Measurements from ENCODE around the gene C20orf141.
"Not testable (repeated sequence)": the region's sequence is repeated elsewhere in the genome, so short reads cannot be mapped to it uniquely, and the experiment has no call there.

The C20orf141 gene, protein sequence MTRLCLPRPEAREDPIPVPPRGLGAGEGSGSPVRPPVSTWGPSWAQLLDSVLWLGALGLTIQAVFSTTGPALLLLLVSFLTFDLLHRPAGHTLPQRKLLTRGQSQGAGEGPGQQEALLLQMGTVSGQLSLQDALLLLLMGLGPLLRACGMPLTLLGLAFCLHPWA
- 0 reads per million in 2 donors for total RNA-seq

DNA sequence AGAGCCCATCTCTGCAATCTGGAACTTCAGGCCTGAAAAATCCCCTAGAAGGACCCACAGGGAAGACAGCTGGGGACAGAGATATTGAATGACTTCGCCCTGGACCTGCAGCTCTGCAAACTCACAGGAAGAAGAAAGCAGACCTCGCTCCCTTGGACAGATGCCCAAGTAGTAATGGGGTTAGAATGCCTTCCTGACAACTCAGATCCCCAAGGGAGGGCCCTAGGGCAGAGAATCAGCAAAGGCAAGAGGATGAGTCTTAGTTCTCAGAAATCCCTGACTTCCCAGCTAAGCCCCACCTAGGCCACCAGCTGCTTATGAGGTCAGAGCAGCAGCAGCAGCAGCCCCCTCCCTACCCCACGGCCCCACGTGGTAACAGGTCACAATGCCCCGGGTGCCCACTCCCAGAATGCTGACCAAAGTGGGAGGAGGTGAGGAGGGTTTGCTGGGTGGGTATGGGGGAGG lies at the start of gene C20orf141:
TSS of gene C20orf141 (plus strand) at position 401 of the 465 bp plus-strand sequence. CDS start 198 bp downstream, outside the sequence.
- no peak for DNase-seq

DNA sequence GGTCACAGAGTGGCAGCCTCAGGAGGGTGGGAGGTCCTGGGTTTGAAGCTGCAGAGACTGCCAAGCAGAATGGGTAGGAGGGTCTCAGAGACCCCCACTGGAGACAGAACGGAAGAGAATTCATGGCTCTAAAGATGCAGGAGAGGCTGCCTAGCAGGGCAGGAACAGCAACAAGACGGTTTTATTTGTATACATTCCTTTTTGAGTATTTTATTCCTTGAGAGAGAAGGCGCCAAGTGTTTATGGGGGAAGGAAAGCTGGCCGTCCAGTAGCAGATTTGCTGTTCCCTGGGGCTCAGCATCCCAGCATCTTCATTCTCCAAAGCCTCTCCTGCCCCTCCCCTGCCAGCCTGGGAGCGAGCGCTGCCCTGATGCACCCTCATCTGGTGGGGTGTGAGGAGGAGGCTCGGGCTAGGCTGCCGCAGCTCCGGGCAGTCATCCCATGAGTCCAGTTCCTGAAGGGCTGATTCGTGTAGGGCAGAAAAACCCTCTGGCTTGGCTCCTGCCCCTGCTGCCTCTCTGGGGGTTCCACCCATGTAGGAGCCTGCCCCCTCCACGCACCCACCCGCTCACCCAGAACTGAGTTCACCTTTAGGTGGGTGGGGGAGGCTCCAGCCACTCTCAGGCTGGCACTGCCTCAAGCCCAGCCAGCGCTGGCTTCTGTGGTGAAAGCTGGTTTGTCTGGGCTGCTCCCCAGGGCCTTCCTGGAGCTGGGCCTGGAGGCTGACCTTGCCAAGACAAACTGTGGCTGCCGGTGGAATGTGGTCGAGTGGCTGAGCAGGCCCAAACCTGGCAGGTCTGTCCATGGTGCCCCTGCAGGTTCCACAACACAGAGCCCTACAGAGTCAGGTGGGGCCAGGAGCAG lies 46.8 kb upstream of the C20orf141 start:
- DNase-seq = no peak

DNA sequence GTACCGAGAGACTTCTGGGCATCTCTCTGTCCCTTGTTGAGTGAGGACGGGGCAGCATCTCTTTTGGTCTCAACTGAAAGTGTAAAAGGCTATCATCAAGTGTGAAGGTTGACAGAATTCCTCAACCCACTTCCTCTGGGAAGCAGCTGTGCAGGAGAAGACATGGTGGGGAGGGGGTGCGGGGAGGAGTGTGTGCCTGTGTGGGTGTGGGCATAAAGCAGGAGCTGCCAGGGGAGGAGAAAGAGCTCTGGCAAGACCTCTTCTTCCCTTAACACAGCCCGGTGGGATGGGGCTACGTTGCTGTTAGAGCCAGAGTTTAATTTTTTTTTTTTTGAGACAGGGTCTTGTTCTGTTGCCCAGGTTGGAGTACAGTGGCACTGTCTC lies 46.2 kb upstream of the C20orf141 start:
- DNase-seq = no peak

DNA sequence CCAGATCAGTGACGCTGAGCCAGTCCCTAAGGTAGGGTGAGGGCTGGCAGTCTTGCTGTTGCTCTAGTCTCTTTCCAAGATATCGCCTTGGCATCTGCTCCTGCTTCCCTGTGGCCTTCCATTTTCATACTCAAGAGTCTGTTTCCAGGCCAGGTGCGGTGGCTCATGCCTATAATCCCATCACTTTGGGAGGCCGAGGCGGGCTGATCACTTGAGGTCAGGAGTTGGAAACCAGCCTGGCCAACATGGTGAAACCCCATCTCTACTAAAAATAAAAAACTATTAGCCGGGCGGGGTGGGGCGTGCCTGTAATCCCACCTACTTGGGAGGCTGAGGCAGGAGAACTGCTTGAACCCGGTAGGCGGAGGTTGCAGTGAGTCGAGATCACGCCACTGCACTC lies 44.7 kb upstream of the C20orf141 start:
- DNase-seq = not testable (repeated sequence)

DNA sequence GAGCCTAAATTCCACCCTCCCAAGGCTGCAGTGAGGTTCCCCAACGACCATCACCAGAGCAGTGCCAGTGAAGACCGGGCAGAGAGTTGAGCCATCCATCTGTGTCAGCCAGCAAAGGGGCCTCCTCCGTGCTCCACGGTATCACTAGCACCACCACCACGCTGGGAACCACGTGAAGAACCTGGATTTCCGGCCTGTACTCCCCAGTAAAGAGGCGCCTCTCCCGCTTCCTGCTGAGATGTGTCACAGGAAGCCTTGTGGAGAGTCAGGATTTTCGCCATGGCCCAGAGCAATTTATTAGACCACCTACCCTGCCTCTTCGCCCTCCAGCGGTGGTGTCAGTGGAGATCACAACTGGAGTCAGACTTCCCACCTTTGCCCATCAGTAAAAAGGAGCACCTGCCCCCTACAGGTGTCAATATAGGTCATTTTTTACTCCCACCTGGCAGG lies 43.1 kb upstream of the C20orf141 start:
- DNase-seq = no peak

DNA sequence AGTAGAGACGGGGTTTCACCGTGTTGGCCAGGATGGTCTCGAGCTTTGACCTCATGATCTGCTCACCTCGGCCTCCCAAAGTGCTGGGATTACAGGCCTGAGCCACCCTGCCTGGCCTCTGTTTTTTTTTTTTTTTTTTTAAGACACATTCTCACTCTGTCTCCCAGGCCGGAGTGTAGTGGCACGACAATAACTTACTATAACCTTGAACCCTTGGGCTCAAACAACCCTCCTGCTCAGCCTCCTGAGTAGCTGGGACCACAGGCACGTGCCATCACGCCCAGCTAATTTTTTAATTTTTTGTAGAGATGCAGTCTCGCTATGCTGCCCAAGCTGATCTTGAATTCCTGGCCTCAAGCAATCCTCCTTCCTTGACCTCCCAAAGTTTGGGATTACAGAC lies 41.0 kb upstream of the C20orf141 start:
- no peak for DNase-seq

DNA sequence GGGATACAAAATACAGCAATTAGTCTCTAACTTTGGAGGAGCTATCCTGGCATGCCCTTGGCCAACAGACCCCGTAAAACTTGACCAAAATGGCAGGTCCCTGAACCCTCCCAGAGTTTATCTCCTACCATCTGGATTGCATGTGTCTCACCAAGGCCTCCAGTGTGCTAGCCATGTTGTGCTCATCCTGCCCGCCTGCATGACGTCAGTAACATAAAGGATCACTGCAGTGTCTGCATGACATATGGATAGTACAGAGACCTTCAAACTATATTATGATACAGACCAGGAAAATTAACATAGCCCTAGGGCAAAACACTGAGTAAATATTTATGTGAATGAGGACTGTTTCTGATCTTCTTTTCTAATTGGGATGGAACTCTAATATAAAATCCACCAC lies 39.6 kb upstream of the C20orf141 start:
- DNase-seq = no peak

DNA sequence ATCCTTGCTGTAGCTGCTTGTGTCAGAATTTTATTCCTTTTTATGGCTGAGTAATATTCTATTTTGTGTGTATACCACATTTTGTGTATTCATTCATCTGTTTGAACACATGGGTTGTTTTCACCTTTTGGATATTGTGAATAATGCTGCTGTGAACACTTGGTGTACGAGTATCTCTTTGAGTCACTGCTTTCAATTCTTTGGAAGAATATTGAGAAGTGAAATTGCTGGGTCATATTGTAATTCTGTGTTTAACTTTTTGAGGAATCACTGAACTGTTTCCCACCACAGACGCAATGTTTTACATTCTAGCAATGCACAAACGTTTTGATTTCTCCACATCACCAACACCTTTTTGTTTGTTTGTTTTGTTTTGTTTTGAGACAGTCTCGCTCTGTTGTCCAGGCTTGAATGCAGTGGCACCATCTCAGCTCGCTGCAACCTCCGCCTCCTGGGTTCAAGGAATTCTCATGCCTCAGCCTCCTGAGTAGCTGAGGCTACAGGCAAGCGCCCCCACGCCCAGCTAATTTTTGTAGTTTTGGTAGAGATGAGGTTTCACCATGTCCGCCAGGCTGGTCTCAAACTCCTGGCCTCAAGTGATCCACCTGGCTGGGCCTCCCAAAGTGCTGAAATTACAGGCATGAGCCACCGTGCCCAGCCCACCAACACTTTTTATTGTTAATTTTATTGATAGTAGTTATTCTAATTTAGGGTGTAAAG lies 36.0 kb upstream of the C20orf141 start:
- no peak for DNase-seq

DNA sequence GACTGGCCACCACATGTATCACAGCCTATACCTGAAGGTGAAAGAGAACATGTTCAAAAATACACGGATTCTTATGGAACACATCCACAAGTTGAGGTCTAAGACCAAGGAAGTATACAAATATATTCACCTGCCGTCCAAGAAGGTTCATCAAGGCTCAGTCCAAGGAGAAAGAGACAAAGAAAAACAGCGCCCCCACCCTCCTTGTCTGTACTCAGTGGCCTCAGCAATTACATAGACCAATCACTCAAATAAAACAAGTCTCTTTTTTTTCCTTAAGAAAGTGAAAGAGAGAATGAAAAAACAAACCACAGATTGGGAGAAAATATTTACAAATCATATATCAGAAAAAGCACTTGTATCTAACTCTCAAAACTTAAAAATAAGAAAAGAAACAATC lies 33.8 kb upstream of the C20orf141 start:
- DNase-seq = no peak

DNA sequence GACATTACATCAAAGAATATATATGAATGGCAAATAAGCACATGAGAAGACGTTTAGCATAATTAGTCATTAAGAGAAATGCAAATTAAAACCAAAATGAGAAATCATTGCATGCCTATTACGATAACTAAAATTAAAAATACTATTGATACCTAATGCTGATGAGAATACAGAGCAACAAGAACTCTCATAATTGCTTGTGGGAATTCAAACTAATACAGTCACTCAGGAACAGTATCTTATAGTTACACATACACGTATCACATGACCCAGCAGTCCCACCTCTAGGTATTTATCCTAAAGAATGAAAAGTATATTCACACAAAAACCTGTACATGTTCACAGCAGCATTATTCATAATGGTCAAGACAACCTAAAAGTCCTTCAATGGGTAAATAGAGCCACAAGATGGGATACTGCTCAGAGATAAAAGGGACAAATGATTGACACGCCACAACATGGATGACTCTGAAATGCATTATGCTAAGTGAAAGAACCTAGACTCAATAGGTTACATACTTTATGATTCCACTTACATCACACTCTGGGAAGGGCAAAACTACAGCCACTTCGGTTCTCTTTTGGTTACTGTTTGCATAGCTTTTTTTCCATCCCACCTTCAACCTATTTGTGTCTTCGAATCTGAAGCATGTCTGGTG lies 30.8 kb upstream of the C20orf141 start:
- DNase-seq = no peak

DNA sequence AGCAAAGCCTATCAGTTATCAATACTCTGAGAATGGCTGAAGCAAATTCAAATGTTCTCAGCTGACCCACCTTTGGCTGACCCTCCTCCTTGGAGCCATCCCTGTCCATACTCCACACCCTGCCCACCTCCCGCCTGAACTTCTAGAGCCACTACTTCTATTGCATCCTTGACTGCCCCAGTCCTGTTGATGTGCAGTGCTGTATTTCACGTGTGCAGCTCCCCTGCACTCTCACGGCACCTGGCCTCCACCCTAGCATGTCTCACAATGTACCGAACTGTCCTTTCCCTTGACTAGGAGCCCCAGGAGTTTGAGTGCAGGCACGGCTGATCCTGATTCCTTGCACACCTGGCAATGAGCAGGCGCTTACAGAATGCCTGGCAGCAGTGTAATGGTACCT lies 21.3 kb upstream of the C20orf141 start:
- DNase-seq = no peak

DNA sequence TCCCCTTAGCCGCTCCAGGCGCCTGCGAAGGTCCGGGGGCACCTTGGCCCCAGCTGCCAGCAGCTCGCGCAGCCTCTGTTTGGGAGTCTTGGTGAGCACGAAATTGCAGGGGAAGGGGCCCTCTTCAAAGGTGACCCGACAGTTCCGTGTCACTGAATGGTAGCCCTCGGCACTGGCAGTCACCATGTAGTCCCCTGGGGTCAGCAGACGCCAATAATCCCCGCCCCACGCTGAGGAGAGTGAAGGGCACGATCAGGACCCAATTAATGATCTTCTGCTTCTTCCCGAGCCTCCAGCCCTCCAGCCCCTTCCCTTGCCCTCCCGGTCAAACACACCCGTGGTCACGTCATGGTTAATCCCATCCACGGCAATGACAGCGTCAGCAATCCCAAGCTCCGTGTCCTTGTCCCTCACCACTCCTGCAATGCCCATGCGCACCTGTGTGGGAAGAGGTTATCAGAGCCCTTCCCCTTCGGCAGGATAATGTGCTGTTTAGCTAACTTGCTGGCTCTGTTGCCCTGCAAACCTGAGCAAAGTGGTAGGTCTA lies 20.5 kb upstream of the C20orf141 start:
- no peak for DNase-seq

DNA sequence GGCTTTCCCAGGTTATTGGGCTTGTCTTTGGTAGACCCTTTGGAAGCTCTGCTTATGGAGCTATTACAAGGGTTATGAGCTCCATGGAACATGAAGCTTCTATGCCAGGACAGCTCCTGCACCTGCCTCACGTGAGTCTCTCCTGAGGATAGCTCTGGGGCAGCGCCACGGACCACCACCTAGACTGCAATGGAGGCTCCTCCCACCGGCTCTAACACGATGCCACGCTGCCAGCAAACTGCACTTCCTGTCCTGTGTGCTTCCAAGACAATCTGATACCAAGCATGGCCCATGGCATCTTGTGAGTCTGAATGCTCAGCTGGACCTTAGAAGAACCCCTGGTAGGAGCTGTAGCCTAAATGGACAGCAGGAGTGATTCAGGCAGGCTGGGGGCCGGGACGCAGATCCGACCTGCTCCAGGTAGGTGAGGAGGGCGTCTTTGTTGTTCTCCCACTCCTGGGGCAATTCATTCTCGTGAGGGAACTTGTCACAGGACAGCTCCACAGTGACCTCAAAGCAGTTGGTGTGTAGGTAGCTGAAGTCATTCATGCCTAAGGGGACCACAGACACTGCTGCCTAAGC lies 19.8 kb upstream of the C20orf141 start:
- no peak for DNase-seq

DNA sequence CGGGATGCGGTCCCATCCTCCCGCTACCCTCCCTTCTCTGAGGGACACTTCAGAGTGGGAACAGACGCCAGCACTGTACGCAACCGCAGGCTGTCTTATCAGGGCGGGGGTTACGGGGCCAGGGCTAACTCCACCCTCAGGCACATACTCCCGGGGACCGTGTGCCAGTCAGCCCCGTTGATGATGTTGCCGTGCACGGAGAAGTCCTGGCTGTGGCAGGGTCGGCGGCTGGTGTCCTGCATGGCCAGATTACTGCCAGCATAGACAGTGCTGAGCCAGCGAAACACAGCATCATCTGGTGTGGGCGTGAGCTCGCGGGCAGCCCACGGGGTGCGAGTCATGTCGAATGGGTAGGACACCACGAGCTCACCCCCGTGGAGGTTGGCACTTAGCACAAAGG lies 19.3 kb upstream of the C20orf141 start:
- no peak for DNase-seq

DNA sequence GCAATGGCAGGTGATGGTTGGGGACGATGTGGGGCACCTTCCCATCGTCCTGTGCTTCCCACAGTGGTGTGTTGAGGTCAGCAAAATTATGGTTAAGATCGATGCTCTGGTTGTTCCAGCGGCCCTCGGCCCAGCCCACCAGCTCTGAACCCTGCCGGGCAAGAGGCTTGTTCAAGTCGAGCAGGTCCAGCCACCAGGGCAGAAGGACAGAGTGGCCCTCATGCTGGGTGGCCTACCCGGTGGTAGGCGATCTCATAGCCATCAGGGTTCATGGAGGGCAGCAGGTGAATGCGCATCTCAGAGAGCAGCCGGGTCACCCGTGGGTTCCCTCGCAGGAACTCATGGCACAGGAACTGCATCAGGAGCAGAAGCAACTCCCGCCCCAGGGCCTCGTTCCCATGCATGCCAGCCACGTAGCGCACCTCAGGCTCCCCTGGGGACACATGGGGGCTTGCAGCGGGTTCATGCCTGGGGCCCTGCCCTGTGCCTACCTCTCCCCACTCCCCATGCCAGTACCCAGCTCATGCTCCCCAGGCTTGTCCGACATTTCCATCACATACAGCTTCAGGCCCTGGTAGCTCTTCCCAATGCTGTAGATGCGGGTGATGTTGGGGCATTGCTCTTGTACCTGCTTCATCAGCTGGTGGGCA lies 18.7 kb upstream of the C20orf141 start:
- DNase-seq = no peak

DNA sequence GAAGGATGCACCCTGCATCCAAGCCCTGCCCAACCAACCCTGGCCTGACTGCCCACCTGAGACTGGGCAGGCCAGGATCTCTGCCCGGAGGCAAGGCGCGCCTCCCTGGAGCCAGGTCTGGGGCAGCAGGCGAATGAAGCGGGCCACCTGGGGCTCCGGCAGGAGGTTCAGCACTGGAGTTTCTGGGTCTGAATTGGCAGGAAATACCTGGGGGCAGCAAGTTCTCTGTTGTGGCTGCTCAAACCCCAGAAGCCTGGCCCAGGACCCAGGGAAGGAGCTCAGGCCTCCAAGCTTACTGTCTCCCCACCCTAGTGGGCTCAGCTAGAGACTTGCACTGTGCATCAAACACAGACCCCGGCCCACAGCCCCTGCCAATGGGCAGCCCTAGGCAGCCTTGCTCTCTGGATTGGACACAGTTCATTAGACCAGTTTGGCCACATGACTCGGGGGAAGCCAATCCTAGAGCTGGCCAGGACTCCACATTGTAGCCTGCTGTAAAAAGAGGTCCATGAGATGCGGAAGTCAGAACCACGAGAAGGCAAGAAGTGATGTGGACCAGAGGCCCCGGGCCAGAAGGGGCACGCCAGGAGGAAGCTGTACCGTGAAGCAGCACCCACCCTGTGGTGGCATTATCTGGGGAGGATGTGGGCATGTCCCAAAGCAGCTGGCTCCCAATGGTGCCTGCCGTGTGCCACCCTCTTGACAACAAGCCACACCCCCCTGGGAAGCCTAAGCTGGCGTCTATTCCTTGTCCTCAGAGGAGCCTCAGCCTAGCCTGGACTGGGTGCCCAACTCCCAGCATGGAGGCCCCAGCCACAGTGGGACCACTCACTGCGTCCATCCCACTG lies 17.4 kb upstream of the C20orf141 start:
- DNase-seq = no peak

DNA sequence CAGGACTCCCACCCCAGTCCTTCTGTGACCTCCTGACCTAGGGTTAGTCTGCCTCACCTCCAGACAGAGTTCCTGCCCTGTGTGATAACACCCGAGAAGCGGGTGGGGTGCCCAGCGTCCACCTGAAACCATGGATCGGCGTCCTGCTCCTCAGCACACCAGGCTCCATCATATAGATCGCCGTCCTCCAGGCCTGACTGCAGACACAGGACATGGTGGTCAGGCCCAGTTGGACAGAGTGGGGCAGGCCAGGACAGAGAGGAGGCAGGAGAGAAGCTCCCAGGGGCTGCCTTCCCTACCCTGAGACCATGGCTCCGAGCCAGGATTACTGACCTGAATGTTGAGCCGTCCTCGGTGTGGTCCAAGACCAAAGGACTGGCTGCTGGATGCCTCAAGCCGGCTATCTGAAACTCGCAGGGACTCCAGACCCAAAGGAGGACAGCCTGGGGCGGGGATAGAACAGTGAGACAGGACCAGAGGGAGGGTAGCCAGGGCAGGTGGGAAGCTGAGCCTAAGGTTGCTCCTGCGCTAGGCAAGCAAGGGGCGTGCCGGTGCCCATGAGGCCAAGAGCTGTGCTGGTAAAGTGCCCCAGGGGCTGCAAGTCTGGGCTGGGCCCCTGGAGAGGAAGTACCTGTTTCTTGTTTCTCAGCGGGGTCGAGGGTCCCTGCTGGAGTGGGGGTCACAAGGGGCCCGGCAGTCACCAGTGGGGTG lies 16.5 kb upstream of the C20orf141 start:
- DNase-seq = no peak

DNA sequence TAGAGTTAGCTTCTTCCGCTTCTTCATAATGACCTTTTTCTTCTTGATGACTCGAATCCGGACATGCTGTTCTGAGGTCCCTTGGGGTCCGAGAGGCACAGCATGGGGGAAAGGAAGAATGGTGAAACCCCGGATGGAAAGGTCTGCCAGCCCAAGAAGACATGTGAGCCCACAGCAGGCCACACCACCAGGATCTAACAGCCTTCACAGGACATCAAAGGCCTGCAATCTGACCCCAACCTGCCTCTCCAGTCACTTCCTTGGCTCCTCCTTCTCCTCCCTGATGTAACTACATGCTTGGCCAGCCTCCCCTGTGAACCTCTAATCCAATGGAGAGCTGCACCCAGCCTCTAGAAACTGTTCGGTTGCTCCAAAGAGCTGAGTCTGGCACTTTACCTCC lies 16.0 kb upstream of the C20orf141 start:
- no peak for DNase-seq

DNA sequence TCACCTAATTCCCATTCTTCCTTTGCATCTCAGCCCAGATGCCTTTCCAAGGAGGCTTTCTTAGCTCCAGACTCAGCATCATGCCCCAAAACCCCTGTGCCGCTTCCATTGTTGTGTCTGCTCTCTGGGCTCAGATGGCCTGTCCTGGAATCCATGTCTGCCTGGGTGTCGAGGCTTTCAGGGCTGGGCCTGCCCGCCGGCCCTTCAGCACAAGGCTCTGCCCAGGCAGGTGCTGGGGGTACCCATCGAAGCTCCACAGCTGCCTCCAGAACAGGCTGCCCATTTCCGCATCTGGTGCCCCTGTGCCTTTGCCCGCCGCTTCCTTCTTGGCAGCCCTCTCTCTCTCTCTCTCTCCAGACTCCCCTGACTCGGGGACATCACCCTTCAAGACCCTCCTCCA lies 15.5 kb upstream of the C20orf141 start:
- no peak for DNase-seq
